ENCODE measurements around the gene BNIPL. TPM values are rescaled to one million over a fixed set of nuclear protein-coding genes. Genes with fewer than 3 reads are reported as not detected.

The BNIPL gene
- total and polyA plus RNA-seq, 2 of the 13 experiments (the other 11 are each of a cell fraction or from before 2014, with no cell fraction given), result 0.40 to 1.1 TPM

DNA sequence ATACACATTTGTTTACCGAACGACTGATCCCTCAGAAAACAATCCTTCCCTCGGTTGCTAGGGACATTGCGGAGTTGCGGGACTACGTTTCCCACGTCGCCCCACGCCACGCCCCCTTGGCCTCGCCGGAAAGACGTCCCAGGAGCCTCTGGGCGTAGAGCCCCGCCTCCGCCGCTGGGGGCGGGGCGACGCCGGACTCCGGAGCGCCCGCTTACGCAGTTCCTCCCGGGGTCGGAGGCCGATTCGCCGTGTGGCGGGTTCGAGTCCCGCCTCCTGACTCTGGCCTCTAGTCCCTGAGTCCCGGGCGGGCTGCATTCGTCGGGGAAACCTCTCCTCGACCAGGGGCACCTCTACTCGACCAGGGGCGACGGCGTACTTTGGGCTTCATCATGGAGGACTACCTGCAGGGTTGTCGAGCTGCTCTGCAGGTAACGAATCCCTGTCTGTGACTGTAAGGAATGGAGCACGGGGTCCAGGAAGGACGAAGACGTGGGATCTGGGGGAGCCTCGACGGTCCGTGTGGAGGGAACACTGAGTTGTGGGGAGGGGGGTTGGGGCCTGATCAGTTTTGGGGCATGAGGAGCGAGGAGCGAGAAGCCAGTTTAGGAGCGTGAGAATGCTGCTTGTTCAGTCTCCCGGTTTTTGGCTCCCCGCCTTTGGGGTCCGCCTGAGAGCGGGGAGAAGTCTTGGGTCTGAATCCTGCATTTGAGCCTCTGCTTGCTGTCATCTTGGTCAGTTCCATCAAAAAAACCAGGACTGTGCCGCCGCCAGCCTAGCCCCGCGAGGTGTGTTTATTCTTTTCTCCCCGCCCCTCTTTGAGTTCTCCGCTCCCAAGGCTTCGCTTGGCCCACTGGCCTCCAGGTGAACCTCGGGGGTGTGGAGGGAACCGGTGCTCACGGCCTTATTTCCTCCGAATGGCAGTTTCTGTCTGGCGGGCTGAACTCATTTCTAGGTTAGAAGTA lies 27.9 kb upstream of the BNIPL start, which contains the start of gene PRUNE1 (continued):
- TF ChIP-seq BCL6 (CRISPR knock-in tag; IDR thresholded peaks at IDR 0.05), result no peak; the same call in 1 of the 2 replicates
- TF ChIP-seq ZFY (CRISPR knock-in tag; IDR thresholded peaks at IDR 0.05), result peak; percentile 63
- no peak for TF ChIP-seq MZF1 (CRISPR knock-in tag; IDR thresholded peaks at IDR 0.05; ENCODE audit: borderline replicate concordance)
- TF ChIP-seq, protein P1, sequence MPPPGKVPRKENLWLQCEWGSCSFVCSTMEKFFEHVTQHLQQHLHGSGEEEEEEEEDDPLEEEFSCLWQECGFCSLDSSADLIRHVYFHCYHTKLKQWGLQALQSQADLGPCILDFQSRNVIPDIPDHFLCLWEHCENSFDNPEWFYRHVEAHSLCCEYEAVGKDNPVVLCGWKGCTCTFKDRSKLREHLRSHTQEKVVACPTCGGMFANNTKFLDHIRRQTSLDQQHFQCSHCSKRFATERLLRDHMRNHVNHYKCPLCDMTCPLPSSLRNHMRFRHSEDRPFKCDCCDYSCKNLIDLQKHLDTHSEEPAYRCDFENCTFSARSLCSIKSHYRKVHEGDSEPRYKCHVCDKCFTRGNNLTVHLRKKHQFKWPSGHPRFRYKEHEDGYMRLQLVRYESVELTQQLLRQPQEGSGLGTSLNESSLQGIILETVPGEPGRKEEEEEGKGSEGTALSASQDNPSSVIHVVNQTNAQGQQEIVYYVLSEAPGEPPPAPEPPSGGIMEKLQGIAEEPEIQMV (CRISPR knock-in tag; IDR thresholded peaks at IDR 0.05; ENCODE audit: low read depth), result 0 out of 2 replicates have a peak, but pooled peaks have one; percentile 30
- TF ChIP-seq ZNF296 (CRISPR knock-in tag; conservative IDR thresholded peaks at IDR 0.05), result no peak
- 0 out of 2 replicates have a peak, but pooled peaks have one; percentile 81 for TF ChIP-seq IRX3 (CRISPR knock-in tag; IDR thresholded peaks at IDR 0.05; ENCODE audit: borderline replicate concordance, low read depth)
- TF ChIP-seq ZFP36 (IDR thresholded peaks at IDR 0.05; ENCODE audit: borderline replicate concordance, low read depth, low read length, partially characterized antibody), result no peak
- TF ChIP-seq ZNF7 (CRISPR knock-in tag; IDR thresholded peaks at IDR 0.05), result no peak
- TF ChIP-seq PHF8 (CRISPR knock-in tag; IDR thresholded peaks at IDR 0.05), result peak; percentile 53
- 0 out of 2 replicates have a peak, but pooled peaks have one; percentile 41 for TF ChIP-seq KLF6 (CRISPR knock-in tag; IDR thresholded peaks at IDR 0.05)
- TF ChIP-seq ZNF607 (CRISPR knock-in tag; IDR thresholded peaks at IDR 0.05; ENCODE audit: borderline replicate concordance), result no peak
- TF ChIP-seq MIER3 (CRISPR knock-in tag; IDR thresholded peaks at IDR 0.05; ENCODE audit: borderline replicate concordance), result no peak
- no peak for TF ChIP-seq SOX6 (IDR thresholded peaks at IDR 0.05)
- TF ChIP-seq SOX6 (CRISPR knock-in tag; IDR thresholded peaks at IDR 0.05), result peak; percentile 69; the same call in 1 of the 2 replicates
- TF ChIP-seq FOXJ3 (CRISPR knock-in tag; IDR thresholded peaks at IDR 0.05; ENCODE audit: borderline replicate concordance), result peak; percentile 75; the same call in 1 of the 2 replicates
- peak; percentile 34; the same call in 1 of the 2 replicates for TF ChIP-seq AHR (CRISPR knock-in tag; IDR thresholded peaks at IDR 0.05)
- TF ChIP-seq, protein P2, sequence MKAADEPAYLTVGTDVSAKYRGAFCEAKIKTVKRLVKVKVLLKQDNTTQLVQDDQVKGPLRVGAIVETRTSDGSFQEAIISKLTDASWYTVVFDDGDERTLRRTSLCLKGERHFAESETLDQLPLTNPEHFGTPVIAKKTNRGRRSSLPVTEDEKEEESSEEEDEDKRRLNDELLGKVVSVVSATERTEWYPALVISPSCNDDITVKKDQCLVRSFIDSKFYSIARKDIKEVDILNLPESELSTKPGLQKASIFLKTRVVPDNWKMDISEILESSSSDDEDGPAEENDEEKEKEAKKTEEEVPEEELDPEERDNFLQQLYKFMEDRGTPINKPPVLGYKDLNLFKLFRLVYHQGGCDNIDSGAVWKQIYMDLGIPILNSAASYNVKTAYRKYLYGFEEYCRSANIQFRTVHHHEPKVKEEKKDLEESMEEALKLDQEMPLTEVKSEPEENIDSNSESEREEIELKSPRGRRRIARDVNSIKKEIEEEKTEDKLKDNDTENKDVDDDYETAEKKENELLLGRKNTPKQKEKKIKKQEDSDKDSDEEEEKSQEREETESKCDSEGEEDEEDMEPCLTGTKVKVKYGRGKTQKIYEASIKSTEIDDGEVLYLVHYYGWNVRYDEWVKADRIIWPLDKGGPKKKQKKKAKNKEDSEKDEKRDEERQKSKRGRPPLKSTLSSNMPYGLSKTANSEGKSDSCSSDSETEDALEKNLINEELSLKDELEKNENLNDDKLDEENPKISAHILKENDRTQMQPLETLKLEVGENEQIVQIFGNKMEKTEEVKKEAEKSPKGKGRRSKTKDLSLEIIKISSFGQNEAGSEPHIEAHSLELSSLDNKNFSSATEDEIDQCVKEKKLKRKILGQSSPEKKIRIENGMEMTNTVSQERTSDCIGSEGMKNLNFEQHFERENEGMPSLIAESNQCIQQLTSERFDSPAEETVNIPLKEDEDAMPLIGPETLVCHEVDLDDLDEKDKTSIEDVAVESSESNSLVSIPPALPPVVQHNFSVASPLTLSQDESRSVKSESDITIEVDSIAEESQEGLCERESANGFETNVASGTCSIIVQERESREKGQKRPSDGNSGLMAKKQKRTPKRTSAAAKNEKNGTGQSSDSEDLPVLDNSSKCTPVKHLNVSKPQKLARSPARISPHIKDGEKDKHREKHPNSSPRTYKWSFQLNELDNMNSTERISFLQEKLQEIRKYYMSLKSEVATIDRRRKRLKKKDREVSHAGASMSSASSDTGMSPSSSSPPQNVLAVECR (CRISPR knock-in tag; IDR thresholded peaks at IDR 0.05; ENCODE audit: borderline replicate concordance), result peak; percentile 72
- no peak for TF ChIP-seq ZNF230 (CRISPR knock-in tag; IDR thresholded peaks at IDR 0.05)
- TF ChIP-seq MED1 (CRISPR knock-in tag; IDR thresholded peaks at IDR 0.05), result peak; percentile 58; the same call in 1 of the 2 replicates
